Measurements from ENCODE around the gene C1orf210. TPM values are rescaled to one million over a fixed set of nuclear protein-coding genes. Genes with fewer than 3 reads are reported as not detected.

The C1orf210 gene
- total RNA-seq, 4 donors from 2014 or later: 4.3 to 20.9 (median 16.0) TPM

- no peak overlapping the region for H3K27ac ChIP-seq
- peaks cover 35% of the 10 kb centered on the region for H3K4me1 ChIP-seq
- no peak for DNase-seq (ENCODE audit: low spot score in 2 of 2)
- H3K4me3 ChIP-seq: no peak overlapping the region
- H3K27me3 ChIP-seq: no peaks in the 10 kb centered on the region
- H3K36me3 ChIP-seq: no peaks in the 10 kb centered on the region
- H3K9me3 ChIP-seq: no peaks in the 10 kb centered on the region
- TF ChIP-seq EP300 (IDR thresholded peaks at IDR 0.05) (no peak), POLR2A (IDR thresholded peaks at IDR 0.05) (no peak), POLR2AphosphoS5 (IDR thresholded peaks at IDR 0.05) (no peak), CTCF (IDR thresholded peaks at IDR 0.05) (no peak)
Observed at GRCh38 chr1:43299101-43299500, 13.7 kb upstream of the C1orf210 start.

DNA sequence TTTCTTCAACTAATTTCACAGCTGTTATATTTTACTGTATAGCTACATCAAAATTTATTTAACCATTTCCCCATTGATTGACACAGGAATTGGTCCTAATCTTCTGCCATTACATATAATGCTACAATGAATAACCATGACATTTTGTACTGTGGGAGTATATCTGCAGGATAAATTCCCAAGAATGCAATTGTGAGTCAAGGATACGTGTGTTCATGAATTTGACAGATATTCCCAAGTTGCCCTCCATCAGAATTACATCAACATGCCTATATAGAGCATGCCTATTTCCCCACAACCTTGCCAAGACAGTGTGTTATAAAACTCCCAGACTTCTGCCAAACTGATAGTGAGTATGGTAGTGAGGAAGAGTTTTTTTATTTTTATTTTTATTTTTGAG lies 12.7 kb upstream of the C1orf210 start:
- H3K4me1 ChIP-seq: peaks cover 36% of the 10 kb centered on the region
- H3K4me3 ChIP-seq: no peak overlapping the region
- no peaks in the 10 kb centered on the region for H3K27me3 ChIP-seq
- no peaks in the 10 kb centered on the region for H3K9me3 ChIP-seq
- DNase-seq (ENCODE audit: low spot score in 2 of 2): no peak
- H3K27ac ChIP-seq: no peak overlapping the region
- WGBS: 85% methylated on average over 1 of the region's 1 CpG
- no peaks in the 10 kb centered on the region for H3K36me3 ChIP-seq
- TF ChIP-seq POLR2A (IDR thresholded peaks at IDR 0.05) (no peak), POLR2AphosphoS5 (IDR thresholded peaks at IDR 0.05) (no peak), EP300 (IDR thresholded peaks at IDR 0.05) (no peak), CTCF (IDR thresholded peaks at IDR 0.05) (no peak)

- Histone ChIP-seq H3K27ac (peak overlapping the region; percentile 73), H3K9me3 (no peaks in the 10 kb centered on the region)
- 45% methylated on average over 1 of the region's 1 CpG for WGBS
Observed at GRCh38 chr1:43296207-43296606, 10.8 kb upstream of the C1orf210 start.

DNA sequence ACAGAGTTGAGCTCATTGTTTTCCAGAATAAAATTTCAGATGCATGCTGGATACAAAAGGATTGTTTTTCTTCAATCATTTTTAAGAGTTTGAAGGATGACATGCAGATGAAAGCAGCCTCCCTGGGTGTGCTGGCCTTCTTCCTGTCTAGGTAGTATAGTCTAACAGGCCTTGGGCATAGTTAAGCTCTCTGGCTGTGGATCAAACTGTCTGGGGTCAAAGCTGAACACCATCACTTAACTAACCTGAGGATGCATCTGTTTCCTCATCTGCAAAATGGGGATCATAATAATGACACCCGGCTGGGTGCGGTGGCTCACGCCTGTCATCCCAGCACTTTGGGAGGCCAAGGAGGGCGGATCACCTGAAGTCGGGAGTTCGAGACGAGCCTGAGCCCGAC lies 9.4 kb upstream of the C1orf210 start:
- no peak for TF ChIP-seq CTCF (IDR thresholded peaks at IDR 0.05)
- TF ChIP-seq POLR2AphosphoS5 (IDR thresholded peaks at IDR 0.05): no peak
- no peak for TF ChIP-seq EP300 (IDR thresholded peaks at IDR 0.05)
- TF ChIP-seq POLR2A (IDR thresholded peaks at IDR 0.05): no peak
- WGBS: 77% methylated on average over 8 of the region's 8 CpGs
- Histone ChIP-seq H3K27ac (peak overlapping the region; percentile 73), H3K9me3 (no peaks in the 10 kb centered on the region), H3K27me3 (no peaks in the 10 kb centered on the region), H3K36me3 (no peaks in the 10 kb centered on the region), H3K4me3 (no peak overlapping the region), H3K4me1 (peaks cover 36% of the 10 kb centered on the region)
- no peak for DNase-seq (ENCODE audit: low spot score in 2 of 2)

More at GRCh38 chr1:43296207-43296606, 10.8 kb upstream of the C1orf210 start:
- TF ChIP-seq EP300 (IDR thresholded peaks at IDR 0.05): no peak
- no peak for TF ChIP-seq POLR2A (IDR thresholded peaks at IDR 0.05)
- TF ChIP-seq POLR2AphosphoS5 (IDR thresholded peaks at IDR 0.05): no peak
- no peak for TF ChIP-seq CTCF (IDR thresholded peaks at IDR 0.05)
- H3K36me3 ChIP-seq: no peaks in the 10 kb centered on the region
- H3K27me3 ChIP-seq: no peaks in the 10 kb centered on the region
- no peak for DNase-seq (ENCODE audit: low spot score in 2 of 2)
- H3K4me1 ChIP-seq: peaks cover 36% of the 10 kb centered on the region
- H3K4me3 ChIP-seq: no peak overlapping the region

GRCh38 chr1:43293896-43294760 lies 8.7 kb upstream of the C1orf210 start:
- no peaks in the 10 kb centered on the region for H3K9me3 ChIP-seq
- peak overlapping the region; percentile 73 for H3K27ac ChIP-seq
- no peak for DNase-seq (ENCODE audit: low spot score in 2 of 2)
- H3K36me3 ChIP-seq: no peaks in the 10 kb centered on the region
- H3K4me3 ChIP-seq: no peak overlapping the region
- TF ChIP-seq CTCF (IDR thresholded peaks at IDR 0.05) (no peak), POLR2AphosphoS5 (IDR thresholded peaks at IDR 0.05) (no peak), EP300 (IDR thresholded peaks at IDR 0.05) (no peak), POLR2A (IDR thresholded peaks at IDR 0.05) (no peak)
- H3K27me3 ChIP-seq: no peaks in the 10 kb centered on the region
- WGBS: 62% methylated on average over 7 of the region's 7 CpGs
- H3K4me1 ChIP-seq: peaks cover 36% of the 10 kb centered on the region

Data from suprapubic skin (tissue), 4 donors.